ENCODE results near the gene HSPA12A. TPM values are rescaled to one million over a fixed set of nuclear protein-coding genes. Genes with fewer than 3 reads are reported as not detected.

HSPA12A gene
- polyA plus RNA-seq, 3 donors: 33.4 to 56.2 (median 38.9) TPM

DNA sequence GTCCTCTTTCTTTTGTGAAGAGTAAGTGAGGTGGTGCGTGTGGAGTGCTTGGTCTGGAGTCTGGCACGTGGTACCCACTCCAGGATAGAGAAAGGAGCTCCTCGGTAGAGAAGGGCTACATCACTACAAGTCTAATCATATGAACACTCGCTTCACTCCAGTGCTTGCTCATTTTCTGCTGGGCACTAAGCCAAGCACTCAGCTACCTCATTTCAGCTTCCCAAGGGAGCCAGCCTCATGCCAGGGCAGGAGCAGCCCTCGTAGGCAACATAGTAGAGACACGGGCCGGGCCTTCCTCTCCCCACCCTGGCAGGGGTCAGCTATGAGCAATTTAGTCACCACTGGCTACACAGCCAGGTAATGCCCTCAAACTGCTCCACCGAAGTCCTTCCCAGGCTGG, 11.4 kb upstream of the HSPA12A start:
- no peak for DNase-seq (ENCODE audit: extremely low read depth in 1 of 11, low read depth in 9 of 11, low spot score in 4 of 11)

DNA sequence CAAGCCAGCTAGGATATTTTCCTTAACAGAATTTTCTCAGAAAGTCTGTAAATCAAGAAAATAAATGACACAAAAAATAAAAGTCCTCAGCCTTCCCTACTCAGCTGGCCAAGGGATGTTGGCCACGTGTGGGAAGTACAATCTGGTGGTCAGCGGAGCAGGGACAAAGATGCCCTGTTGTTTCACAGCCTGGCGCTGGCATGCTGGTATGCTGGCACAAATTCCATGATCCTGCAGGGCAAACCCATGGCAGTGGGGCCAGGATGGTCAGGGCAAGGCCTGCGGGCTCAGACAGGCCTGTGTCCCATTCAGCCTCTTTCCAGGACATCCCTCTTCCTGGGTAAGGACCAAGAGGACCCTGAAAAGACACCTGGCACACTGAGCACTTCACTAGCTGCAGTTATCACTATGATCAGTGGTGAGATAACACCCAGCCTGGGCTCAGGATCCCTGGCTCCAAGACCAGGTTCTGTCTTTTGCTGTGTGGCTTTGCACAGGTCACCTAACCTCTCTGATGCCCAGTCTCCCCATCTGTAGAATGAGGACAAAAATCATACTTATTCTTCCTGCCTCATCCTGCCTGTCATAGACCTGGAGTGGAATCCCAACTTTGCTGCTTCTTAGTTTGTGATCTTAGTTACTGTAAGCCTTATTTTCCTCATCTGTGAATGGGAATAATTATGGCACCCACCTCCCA, 10.8 kb upstream of the HSPA12A start:
- no peak for DNase-seq (ENCODE audit: extremely low read depth in 1 of 11, low read depth in 9 of 11, low spot score in 4 of 11)

DNA sequence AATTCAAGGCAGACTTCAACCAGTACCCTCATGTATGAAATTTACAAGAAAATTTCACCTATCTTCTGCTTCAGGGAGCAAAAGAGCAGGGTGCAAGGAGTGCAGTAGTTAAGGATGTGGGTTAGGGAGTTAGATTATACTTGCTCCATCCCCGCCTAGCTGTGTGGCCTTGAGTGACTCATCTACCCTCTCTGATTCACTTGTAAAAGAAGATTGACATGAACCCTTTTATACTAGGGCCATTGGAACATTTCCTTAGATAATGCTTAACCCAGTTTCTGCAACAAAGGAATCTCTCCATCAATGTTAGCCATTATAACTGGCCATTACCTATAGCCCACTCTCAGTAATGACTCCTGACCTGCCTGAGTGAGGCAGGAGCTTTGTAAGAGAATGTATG, 10.2 kb upstream of the HSPA12A start:
- DNase-seq (ENCODE audit: extremely low read depth in 1 of 11, low read depth in 9 of 11, low spot score in 4 of 11): no peak

DNA sequence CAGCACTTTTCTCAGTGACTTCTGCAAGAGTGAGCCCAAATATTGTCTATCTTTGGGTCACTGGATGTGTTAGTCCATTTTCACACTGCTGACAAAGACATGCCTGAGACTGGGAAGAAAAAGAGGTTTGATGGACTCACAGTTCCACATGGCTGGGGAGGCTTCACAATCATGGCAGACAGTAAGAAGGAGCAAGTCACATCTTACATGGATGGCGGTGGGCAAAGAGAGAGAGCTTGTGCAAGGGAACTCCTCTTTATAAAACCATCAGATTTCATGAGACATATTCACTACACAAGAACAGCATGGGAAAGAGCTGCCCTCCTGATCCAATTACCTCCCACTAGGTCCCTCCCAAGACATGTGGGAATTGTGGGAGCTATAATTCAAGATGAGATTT, 6.1 kb upstream of the HSPA12A start:
- no peak for DNase-seq (ENCODE audit: extremely low read depth in 1 of 11, low read depth in 9 of 11, low spot score in 4 of 11)

DNA sequence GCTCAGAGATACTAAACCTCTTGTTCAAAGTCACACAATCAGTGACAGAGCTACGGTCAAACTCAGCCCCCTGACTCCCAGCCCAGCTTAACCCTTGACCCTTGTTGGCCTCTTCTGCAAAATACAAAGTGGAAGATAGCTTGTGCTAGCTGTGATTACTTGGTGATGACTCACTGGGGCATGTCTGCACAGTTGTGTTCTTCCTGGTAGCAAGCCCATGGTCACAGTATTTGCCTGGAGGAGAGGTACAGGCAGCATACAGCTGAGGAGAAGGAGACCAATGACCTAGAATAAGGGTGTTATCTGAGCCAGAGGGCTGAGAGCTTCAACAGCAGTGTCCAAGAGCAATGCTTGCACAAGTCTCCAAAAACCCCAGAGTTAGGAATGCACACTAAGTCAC, 5.7 kb upstream of the HSPA12A start:
- no peak for DNase-seq (ENCODE audit: extremely low read depth in 1 of 11, low read depth in 9 of 11, low spot score in 4 of 11)

DNA sequence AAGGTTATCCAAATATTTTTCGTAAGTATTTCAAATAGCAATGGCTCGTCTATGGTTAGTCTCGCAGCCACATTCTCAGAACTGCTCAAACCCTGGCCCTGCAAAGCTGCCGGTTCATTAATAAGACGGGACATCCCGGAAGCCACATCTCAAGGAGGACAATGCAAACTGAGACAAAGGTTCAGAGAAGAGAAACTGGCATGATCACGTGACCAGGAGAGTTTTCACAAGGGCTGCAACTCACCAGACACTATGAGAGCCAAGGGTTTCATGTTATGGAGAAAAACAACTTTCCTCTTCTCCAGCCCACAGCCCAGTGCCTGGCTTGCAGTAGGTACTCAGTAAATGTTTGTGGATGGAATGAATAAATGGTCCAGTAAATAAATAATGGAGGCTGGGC, 5.0 kb upstream of the HSPA12A start:
- DNase-seq (ENCODE audit: extremely low read depth in 1 of 11, low read depth in 9 of 11, low spot score in 4 of 11): no peak

DNA sequence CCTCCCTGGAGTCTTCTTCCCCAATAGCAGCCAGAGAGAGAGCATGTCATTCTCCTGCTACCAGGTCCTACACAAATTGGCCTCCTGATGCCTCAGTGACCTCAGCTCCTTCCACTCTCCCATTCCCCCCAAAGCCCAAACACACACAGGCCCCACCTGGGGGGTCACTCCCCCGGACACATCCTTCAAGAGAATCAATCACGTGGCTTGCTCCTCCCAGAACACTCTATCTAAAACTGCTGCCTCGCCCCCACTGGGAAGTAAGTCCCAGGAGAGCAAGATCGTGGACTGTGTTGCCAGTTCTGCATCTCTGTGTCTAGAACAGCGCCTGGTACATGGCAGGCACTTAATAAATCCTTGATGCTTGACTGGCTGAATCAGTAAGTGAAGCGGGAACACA, 2.5 kb upstream of the HSPA12A start:
- no peak for DNase-seq (ENCODE audit: extremely low read depth in 1 of 11, low read depth in 9 of 11, low spot score in 4 of 11)

DNA sequence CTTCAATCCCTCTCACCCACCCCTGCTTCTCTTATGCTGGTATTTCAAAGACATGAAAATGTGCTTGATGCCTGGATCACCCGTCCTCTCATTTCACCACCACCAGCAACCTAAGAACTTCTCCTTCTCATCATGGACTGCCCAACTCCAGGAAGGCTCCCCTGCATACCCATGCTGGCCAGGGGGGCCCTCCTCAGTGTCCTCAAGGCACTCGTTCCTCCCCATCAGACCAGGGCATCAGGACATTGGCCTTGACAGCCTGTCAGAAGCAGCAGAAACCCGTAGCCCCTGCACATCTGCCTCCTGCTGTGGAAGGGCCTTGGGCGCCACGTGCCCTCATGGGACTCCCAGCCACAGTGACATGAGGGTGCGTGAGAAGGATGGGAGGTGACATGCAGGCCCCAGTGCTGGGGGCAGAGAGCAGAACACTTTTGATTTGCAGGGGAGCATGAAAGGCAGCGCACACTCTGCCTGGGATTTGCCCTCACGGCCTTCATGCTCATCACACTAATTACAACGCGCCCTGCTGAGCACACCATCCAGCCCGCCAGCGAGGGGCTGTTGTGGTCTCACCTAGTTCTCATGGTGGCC, 1.9 kb upstream of the HSPA12A start:
- no peak for DNase-seq (ENCODE audit: extremely low read depth in 1 of 11, low read depth in 9 of 11, low spot score in 4 of 11)

DNA sequence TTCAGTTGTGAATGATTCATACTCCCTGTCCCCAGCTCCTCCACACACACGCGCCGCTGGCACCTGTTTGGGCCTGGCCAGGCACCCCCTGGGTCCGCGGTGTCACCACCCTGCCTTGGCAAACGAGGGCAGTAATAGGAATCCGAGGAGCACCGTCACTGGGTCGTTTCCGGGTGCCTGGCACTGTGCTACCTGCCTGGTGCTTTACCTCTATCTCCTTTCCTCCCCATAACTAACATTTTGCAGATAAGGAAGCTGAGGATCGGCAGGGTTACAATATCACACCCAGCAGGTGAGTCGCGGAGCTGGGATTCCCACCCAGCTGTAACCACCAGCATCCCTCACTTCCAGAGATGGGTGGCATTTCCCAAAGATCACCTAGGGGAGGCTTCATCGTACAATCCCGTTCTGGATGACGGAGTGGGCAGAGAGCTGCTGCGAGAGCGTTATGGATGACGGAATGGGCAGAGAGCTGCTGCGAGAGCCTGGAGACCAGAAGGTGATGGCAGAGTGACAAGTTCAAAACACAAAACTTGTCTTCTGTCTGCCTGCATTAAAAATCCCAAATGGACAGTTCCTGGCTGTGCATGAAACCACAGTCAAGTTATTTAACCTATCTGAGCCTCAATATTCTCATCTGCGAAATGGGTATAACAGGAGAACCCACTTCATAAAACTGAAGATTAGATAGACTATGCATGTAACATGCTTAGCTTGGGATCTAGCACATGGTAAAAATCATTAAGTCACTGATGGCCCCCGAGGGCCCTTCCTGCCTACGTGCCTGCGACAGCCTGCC, 1.1 kb upstream of the HSPA12A start:
- DNase-seq (ENCODE audit: extremely low read depth in 1 of 11, low read depth in 9 of 11, low spot score in 4 of 11): no peak

DNA sequence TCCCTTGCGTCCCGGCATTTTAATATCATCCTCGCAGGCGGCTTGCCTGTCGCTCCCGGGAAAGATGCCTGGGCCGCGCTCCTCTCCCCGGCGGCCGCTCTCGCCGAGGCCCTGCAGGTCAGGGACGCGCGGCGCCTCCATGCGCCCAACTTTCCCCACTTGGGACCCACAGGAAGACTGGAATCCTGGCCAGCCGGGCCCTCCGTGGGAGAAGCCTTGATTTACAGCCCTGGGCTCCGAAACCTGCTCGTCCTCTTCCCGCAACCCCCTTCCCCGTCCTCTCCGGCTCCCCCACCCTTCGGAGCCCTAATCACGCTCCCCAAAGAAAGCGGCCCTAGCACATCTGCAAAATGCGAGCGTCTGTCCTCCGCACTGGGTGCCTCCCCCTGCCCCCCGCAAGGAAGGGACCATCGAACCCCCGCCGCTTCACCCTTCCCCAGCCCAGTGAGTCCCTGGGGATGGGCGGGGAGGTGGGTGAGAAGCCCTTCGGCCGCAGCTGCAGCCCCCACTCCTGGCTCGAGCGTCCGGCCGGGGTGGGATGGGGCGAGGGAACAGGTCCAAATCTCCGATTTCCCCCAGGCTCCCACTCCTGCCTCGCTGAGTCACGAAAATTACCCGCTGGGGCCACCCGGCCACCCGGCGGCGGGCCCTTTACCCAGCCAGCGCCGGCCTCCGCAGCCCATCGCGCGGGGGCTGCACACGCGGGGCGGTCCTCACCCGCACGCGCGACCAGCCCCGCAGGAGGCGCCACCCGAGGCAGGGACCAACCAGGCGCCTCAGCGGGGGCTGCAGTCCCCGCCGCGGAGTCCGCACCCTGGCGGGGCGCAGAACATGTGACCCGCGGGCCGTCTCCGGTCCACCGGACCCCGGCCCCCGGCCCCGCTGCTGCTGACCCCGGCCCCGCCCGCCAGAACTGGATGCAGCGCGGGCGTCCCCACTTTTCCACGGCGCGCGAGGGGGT, 695 bp downstream of the HSPA12A start:
- DNase-seq (ENCODE audit: extremely low read depth in 1 of 11, low read depth in 9 of 11, low spot score in 4 of 11): no peak

DNA sequence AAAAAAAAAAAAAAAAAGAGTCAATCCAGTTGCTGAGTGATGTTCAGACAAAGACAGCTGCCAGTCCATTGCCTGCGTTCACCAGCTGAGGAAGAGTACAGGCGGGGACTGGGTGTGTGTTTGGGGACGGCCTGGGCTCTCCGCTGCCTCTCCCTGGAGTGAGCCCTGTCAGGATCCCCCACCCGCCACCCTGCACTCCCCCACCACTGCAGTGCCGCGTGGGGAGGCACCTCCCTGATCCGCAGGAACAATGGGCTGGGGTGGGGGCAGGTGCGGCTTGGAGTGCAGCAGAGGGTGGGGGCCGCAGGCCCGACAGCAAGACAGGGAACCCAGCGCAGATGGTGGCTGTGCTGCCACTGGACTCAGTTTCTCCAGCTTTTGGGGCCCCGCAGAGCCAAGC, 1.4 kb downstream of the HSPA12A start:
- DNase-seq (ENCODE audit: extremely low read depth in 1 of 11, low read depth in 9 of 11, low spot score in 4 of 11): no peak

DNA sequence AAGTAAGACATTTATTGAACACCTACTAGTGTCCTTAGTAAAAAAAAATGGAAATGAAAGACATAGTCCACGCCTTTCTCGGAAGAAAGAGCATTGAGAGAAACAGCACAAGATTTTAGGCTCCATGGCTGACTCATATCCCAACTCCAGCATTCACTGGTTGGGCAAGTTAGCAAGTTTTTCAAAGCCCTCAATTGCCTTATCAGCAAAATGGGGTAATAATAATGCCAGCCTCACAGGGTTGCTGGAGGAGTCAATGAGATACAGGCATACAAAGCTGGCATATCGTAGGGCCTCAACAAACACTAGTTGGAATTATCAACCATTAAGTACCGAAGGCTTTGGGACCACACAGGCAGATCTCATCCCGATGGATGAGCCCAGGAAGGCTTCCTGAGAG, 4.0 kb downstream of the HSPA12A start:
- DNase-seq (ENCODE audit: extremely low read depth in 1 of 11, low read depth in 9 of 11, low spot score in 4 of 11): no peak

DNA sequence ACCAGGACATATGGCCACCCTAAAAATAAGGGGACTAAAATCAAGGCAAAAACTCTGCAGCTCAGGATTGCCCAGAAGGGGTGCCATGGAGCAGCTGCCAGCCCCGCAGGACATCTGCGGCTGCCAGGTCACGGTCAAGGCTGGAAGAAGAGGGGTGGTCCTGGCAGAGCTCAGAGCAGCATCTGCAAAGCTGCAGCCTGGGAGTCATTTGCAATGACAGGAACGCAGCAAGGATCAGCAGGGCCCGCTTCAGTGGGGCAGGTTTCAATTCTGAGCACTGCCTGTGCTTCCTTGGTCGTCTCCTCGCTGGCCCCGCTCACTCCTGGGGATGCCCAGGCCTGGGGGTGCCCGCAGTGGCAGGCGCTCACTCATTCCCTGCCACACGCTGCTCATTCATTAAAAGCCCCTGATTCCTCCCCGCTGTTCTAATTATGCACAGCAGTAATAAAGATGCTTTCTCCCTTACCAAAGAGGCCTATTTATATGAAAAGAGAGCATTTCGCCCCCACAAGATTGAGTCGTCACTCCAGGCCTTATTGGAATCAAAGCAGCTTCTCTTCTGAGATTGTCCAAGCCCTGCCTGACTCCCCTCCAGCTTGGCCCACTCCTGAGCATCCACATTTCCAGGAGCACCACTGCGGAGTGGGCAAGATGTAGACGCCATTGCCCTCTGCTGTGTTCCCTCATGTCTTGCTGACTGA, 4.6 kb downstream of the HSPA12A start:
- DNase-seq (ENCODE audit: extremely low read depth in 1 of 11, low read depth in 9 of 11, low spot score in 4 of 11): no peak

DNA sequence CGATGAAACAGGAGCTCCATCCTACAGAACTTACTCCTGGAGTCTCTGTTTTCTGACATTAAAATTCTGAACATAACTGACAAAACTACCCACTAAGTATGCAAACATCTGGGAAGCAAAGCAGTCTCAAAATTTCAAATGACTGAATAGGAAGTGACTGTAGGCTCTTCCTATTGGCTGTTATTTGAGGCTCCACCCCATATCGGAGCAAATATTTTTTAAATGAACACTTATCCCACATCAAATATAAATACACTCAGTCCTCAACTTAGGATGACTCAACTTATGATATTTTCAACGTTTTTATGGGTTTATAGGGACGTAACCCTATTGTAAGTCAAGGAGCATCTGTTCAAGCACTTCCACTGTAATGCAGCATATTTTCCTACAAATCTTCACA, 8.8 kb downstream of the HSPA12A start:
- DNase-seq (ENCODE audit: extremely low read depth in 1 of 11, low read depth in 9 of 11, low spot score in 4 of 11): no peak

DNA sequence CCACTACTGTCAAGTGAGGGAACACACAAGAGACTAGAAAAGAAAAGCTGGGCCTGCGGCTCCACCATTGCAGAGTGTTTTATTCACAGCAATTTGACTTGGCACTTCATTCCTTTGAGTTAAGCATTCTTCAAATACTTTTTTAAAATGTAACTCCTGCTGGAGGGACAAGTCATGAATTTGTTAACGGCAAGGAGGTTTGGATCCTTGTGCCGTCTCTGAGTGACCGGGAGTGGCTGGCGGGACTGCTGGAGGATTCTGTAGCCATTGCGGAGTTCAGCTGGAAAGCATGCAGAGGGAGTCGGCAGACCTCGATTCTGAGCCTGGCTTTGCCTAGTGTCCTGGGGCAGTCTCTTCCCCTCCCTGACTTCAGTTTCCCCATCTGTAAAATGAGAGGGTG, 9.8 kb downstream of the HSPA12A start:
- no peak for DNase-seq (ENCODE audit: extremely low read depth in 1 of 11, low read depth in 9 of 11, low spot score in 4 of 11)

DNA sequence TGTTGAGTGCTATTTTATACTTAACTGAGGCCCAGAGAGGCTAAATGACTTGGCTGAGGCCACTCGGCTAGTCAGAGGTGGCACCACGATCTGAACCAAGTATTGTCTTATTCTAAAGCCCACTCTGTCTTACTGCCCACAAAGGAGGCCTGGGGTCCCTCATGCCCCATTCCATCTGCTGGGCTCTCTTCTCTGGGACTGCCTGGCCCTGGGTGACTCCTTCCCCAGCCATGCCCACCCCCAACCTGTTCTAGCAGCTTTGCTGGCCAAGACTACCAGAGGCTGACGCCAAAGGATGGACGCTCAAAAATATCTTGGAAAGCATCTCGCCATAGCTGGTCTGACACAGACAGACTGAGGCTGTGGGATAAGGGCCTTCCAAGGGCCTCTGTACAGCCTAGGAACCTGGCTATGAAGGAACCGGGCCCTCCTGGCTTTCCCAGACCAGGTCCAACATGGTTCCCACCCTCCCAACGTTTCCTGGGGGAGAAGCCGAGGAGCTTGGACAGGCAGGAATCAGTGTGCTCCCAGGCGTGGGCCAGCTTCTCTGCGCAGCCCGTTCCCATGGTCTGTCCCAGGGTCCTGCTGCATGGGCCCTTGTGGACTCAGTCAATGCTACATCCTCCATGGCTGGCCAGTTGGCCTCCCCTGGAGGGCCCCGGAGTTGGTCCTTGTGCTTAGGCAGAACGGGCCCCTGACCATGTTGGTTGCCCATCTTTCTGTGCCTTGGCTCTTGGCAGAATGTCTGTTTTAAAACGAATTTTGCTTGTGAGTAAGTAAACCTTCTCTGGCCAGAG, 11.7 kb downstream of the HSPA12A start:
- no peak for DNase-seq (ENCODE audit: extremely low read depth in 1 of 11, low read depth in 9 of 11, low spot score in 4 of 11)

DNA sequence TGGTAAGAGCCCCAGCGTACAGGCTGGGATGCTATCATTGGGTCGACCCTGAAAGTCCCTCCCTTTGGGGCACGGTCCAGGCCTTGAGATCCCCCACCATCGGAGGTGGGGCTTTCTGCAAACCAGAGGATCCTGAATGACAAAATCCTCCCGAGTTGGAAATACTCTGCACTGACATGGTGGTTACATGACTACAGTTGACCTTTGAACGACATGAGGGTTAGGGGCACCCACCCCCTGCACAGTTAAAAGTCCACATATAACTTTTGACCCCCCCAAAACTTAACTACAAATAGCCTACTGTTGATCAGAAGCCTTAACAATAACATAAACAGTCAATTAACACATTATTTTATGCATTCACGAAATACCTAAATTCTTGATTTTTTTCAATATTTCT, 13.1 kb downstream of the HSPA12A start:
- no peak for DNase-seq (ENCODE audit: extremely low read depth in 1 of 11, low read depth in 9 of 11, low spot score in 4 of 11)

DNA sequence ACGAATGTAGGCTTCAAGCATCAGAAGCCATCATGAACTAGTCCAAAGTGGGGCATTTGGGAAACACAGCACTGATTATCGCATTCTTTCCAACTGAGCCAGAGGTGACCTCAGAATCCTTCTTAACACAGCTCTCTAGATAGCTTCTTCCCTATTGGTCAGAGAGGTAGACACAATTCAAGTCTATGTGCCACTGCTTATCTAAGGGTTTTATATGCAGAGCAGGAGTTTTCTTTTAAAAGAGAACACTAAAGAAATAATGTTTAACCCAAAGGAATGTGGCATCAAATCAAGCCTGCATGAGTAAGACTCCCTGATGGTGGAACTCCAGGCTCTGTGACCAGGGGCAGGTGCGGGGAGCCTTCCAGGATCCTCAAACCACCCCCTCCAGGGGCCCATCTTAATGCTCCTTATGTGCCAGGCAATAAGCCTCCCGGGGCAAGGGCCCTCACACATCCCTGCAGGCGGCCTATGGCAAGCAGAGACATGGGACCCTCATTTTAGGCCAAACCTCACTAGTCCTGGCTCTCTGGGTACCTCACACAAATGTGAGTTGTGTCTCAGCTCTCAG, 13.8 kb downstream of the HSPA12A start:
- no peak for DNase-seq (ENCODE audit: extremely low read depth in 1 of 11, low read depth in 9 of 11, low spot score in 4 of 11)

Measured in renal cortex interstitium (tissue), 11 donors.